Duodenal mucosa (tissue), 2 donors: ENCODE data around the gene AKAP13.
"Not testable (repeated sequence)": the region's sequence is repeated elsewhere in the genome, so short reads cannot be mapped to it uniquely, and the experiment has no call there.

ENCODE experiments used
- H3K27ac ChIP-seq: one replicate; pipeline ENCODE4 v1.7.0; 2013; ENCODE audit warnings: low read depth, low read length
- H3K27me3 ChIP-seq, 2 donors: one replicate each; pipeline ENCODE4 v1.7.0; 2013; ENCODE audit warnings: low read length in 2 of 2, control low read depth in 1 of 2; ENCODE audit not compliant: insufficient read depth in 2 of 2, control insufficient read depth in 1 of 2
- H3K36me3 ChIP-seq, 2 donors: one replicate each; pipeline ENCODE4 v1.7.0; 2013; ENCODE audit warnings: low read length in 2 of 2, control low read depth in 1 of 2; ENCODE audit not compliant: insufficient read depth in 2 of 2, control insufficient read depth in 1 of 2
- H3K4me1 ChIP-seq, 2 donors: one replicate each; pipeline ENCODE4 v1.7.0; 2013; ENCODE audit warnings: low read length in 2 of 2, control low read depth in 1 of 2; ENCODE audit not compliant: insufficient read depth in 2 of 2, control insufficient read depth in 1 of 2
- H3K4me3 ChIP-seq, 2 donors: one replicate each; pipeline ENCODE4 v1.7.0; 2013; ENCODE audit warnings: low read length in 2 of 2, low read depth in 1 of 2
- H3K9ac ChIP-seq, 2 donors: one replicate each; pipeline ENCODE4 v1.7.0; 2013; ENCODE audit warnings: low read length in 2 of 2, low read depth in 1 of 2
- H3K9me3 ChIP-seq, 2 donors: one replicate each; pipeline ENCODE4 v1.7.0; 2013; ENCODE audit warnings: low read length in 2 of 2, control low read depth in 1 of 2; ENCODE audit not compliant: control insufficient read depth in 1 of 2

Gene AKAP13

GRCh38 chr15:85350395-85350794 lies 30.0 kb upstream of the AKAP13 start:
- Histone ChIP-seq H3K27me3 (no peaks in the 10 kb centered on the region), H3K9me3 (no peaks in the 10 kb centered on the region), H3K36me3 (no peaks in the 10 kb centered on the region), H3K4me3 (no peak overlapping the region), H3K9ac (no peak overlapping the region), H3K4me1 (peaks cover 0 to 6% of the 10 kb centered on the region in 2 donors), H3K27ac (no peak overlapping the region)

- not testable (repeated sequence) for H3K4me1 ChIP-seq, H3K27me3 ChIP-seq, H3K9me3 ChIP-seq, H3K27ac ChIP-seq, H3K36me3 ChIP-seq, H3K4me3 ChIP-seq, H3K9ac ChIP-seq
These were observed 28.9 kb upstream of the AKAP13 start for GRCh38 chr15:85351501-85351900.

- H3K4me3 ChIP-seq: no peak overlapping the region
- H3K9ac ChIP-seq: no peak overlapping the region
- H3K27ac ChIP-seq: no peak overlapping the region
- H3K4me1 ChIP-seq: no peaks in the 10 kb centered on the region
- no peaks in the 10 kb centered on the region for H3K9me3 ChIP-seq
- H3K27me3 ChIP-seq: no peaks in the 10 kb centered on the region
- no peaks in the 10 kb centered on the region for H3K36me3 ChIP-seq
These were observed 28.4 kb upstream of the AKAP13 start for GRCh38 chr15:85351965-85352364.

- Histone ChIP-seq H3K36me3 (no peaks in the 10 kb centered on the region), H3K4me1 (peaks cover 5 to 12% of the 10 kb centered on the region in 2 donors), H3K4me3 (no peak overlapping the region), H3K9me3 (no peaks in the 10 kb centered on the region), H3K27ac (no peak overlapping the region), H3K9ac (no peak overlapping the region), H3K27me3 (no peaks in the 10 kb centered on the region)
These were observed 26.9 kb upstream of the AKAP13 start for GRCh38 chr15:85353516-85353915.

- H3K27ac ChIP-seq: no peak overlapping the region
- no peaks in the 10 kb centered on the region for H3K9me3 ChIP-seq
- no peaks in the 10 kb centered on the region for H3K27me3 ChIP-seq
- H3K4me1 ChIP-seq: peaks cover 6 to 12% of the 10 kb centered on the region in 2 donors
- no peak overlapping the region for H3K4me3 ChIP-seq
- H3K9ac ChIP-seq: no peak overlapping the region
- H3K36me3 ChIP-seq: no peaks in the 10 kb centered on the region
These were observed 25.9 kb upstream of the AKAP13 start for GRCh38 chr15:85354461-85354860.

- Histone ChIP-seq H3K27me3 (no peaks in the 10 kb centered on the region), H3K4me1 (peaks cover 6 to 12% of the 10 kb centered on the region in 2 donors), H3K4me3 (no peak overlapping the region), H3K9ac (no peak overlapping the region), H3K9me3 (no peaks in the 10 kb centered on the region), H3K36me3 (no peaks in the 10 kb centered on the region), H3K27ac (no peak overlapping the region)
These were observed 25.5 kb upstream of the AKAP13 start for GRCh38 chr15:85354948-85355347.

- no peak overlapping the region for H3K9ac ChIP-seq
- H3K27me3 ChIP-seq: no peaks in the 10 kb centered on the region
- no peaks in the 10 kb centered on the region for H3K9me3 ChIP-seq
- no peak overlapping the region for H3K4me3 ChIP-seq
- peaks cover 6 to 12% of the 10 kb centered on the region in 2 donors for H3K4me1 ChIP-seq
- no peaks in the 10 kb centered on the region for H3K36me3 ChIP-seq
- no peak overlapping the region for H3K27ac ChIP-seq
These were observed 24.1 kb upstream of the AKAP13 start for GRCh38 chr15:85356276-85356675.

GRCh38 chr15:85361323-85361722 lies 19.1 kb upstream of the AKAP13 start:
- H3K27me3 ChIP-seq: no peaks in the 10 kb centered on the region
- no peak overlapping the region for H3K4me3 ChIP-seq
- H3K4me1 ChIP-seq: peaks cover 6 to 12% of the 10 kb centered on the region in 2 donors
- H3K9ac ChIP-seq: no peak overlapping the region
- no peaks in the 10 kb centered on the region for H3K9me3 ChIP-seq
- no peaks in the 10 kb centered on the region for H3K36me3 ChIP-seq
- H3K27ac ChIP-seq: no peak overlapping the region

- Histone ChIP-seq H3K4me3 (no peak overlapping the region), H3K36me3 (no peaks in the 10 kb centered on the region), H3K4me1 (peaks cover 6 to 8% of the 10 kb centered on the region in 2 donors), H3K27ac (no peak overlapping the region), H3K9ac (no peak overlapping the region), H3K27me3 (no peaks in the 10 kb centered on the region), H3K9me3 (no peaks in the 10 kb centered on the region)
These were observed 17.8 kb upstream of the AKAP13 start for GRCh38 chr15:85362436-85363081.

GRCh38 chr15:85365980-85366379 lies 14.4 kb upstream of the AKAP13 start:
- Histone ChIP-seq H3K36me3 (no peaks in the 10 kb centered on the region), H3K27me3 (no peaks in the 10 kb centered on the region), H3K9ac (no peak overlapping the region), H3K4me1 (no peaks in the 10 kb centered on the region), H3K4me3 (no peak overlapping the region), H3K27ac (no peak overlapping the region), H3K9me3 (no peaks in the 10 kb centered on the region)

- Histone ChIP-seq H3K27ac (no peak overlapping the region), H3K4me1 (no peaks in the 10 kb centered on the region), H3K4me3 (no peak overlapping the region), H3K9ac (no peak overlapping the region), H3K9me3 (no peaks in the 10 kb centered on the region), H3K27me3 (no peaks in the 10 kb centered on the region), H3K36me3 (no peaks in the 10 kb centered on the region)
These were observed 12.7 kb upstream of the AKAP13 start for GRCh38 chr15:85367741-85368140.
